K562 (cell line): ENCODE measurements around the gene TMCC2. TPM values are rescaled to one million over a fixed set of nuclear protein-coding genes. Genes with fewer than 3 reads are reported as not detected.
A peak's percentile ranks its signal among the peaks of the same experiment; 100 is the strongest.

Experiments
- CBX1 ChIP-seq: sonication (generic); IDR thresholded peaks from 2 replicates; pipeline ENCODE4 v1.6.1; 2016; ENCODE audit warnings: antibody characterized with exemption, low read depth, mild to moderate bottlenecking
- CEBPG ChIP-seq, 3 experiments: fragments of 200-800 bp in 1 of 3; sonication (Bioruptor generic) in 1 of 3; sonication (generic) in 1 of 3; formaldehyde crosslinking in 1 of 3; IDR thresholded peaks in 2 of 3; conservative IDR thresholded peaks in 1 of 3; 2 replicates each; pipeline versions ENCODE4 v1.6.1 to v1.8.0; 2016 to 2022; ENCODE audit warnings: missing compliant biosample characterization in 2 of 3, missing genetic modification characterization in 2 of 3, mild to moderate bottlenecking in 1 of 3, missing genetic modification reagents in 1 of 3
- CHD1 ChIP-seq: fragments of 200-600 bp; sonication (generic); IDR thresholded peaks from one replicate; pipeline ENCODE4 v1.6.1; 2012; ENCODE audit warnings: mild to moderate bottlenecking, moderate library complexity, low read length, inconsistent platforms
- POLR3A ChIP-seq: IDR thresholded peaks from 2 replicates; pipeline ENCODE4 v1.6.1; 2011; ENCODE audit warnings: borderline replicate concordance, mild to moderate bottlenecking, moderate library complexity; ENCODE audit not compliant: insufficient read length, insufficient read depth; ENCODE audit errors: extremely low read depth
- SLC30A9 ChIP-seq: fragments of 250-450 bp; sonication (Bioruptor Pico); IDR thresholded peaks from 2 replicates; pipeline ENCODE4 v1.8.0; 2022; ENCODE audit warnings: mild to moderate bottlenecking, moderate library complexity
- ZBTB1 ChIP-seq: sonication (generic); formaldehyde crosslinking; IDR thresholded peaks from 2 replicates; pipeline ENCODE4 v1.8.1; 2023; ENCODE audit warnings: missing genetic modification reagents, low read depth, mild to moderate bottlenecking, borderline replicate concordance
- ZNF175 ChIP-seq: fragments of 200-800 bp; sonication (Bioruptor generic); IDR thresholded peaks from 2 replicates; pipeline ENCODE4 v1.6.1; 2016; ENCODE audit warnings: low read depth, mild to moderate bottlenecking, missing genetic modification characterization, missing compliant biosample characterization
- ZNF586 ChIP-seq: fragments of 450-650 bp; formaldehyde crosslinking; conservative IDR thresholded peaks from 2 replicates; pipeline ENCODE4 v1.4.0; 2020; ENCODE audit warnings: mild to moderate bottlenecking, moderate library complexity
- ZNF668 ChIP-seq: fragments of 250-450 bp; sonication (Bioruptor Pico); IDR thresholded peaks from 2 replicates; pipeline ENCODE4 v1.8.0; 2022; ENCODE audit warnings: mild to moderate bottlenecking, inconsistent platforms
- ZNF79 ChIP-seq: fragments of 250-450 bp; sonication (Bioruptor Pico); IDR thresholded peaks from 2 replicates; pipeline ENCODE4 v1.4.0; 2020; ENCODE audit warnings: low read depth, mild to moderate bottlenecking, moderate library complexity
- polyA plus RNA-seq, 8 experiments: library from polyadenylated mRNA; depleted of rRNA in 4 of 8; stranded (reverse) in 5 of 8; unstranded in 3 of 8; fragments of >200 nt; fragmentation: Nextera tagmentation in 2 of 8; fragmentation: Illumina TruSeq in 1 of 8; extraction: Ambion mirVana in 2 of 8; extraction: Trizol in 1 of 8; gene quantifications; 2 replicates each; pipeline versions ENCODE4 v1.2.1 to v1.2.3, GENCODE V29; 2011 to 2014; ENCODE audit warnings: inconsistent platforms in 1 of 8, missing spikeins in 1 of 8
- total RNA-seq, 7 experiments: library from RNA; depleted of rRNA in 6 of 7; stranded (reverse); fragments of >200 nt in 6 of 7; fragmentation: Illumina TruSeq in 2 of 7; extraction: Trizol in 2 of 7; gene quantifications; 2 replicates each; pipeline versions ENCODE4 v1.2.1 to v1.2.3, GENCODE V29; 2011 to 2021; ENCODE audit warnings: low replicate concordance in 1 of 7
- TF ChIP-seq, protein P1 (sequence below), 2 experiments: fragments of 450-650 bp; IDR thresholded peaks; 2 replicates each; pipeline ENCODE4 v1.6.1; 2016; ENCODE audit warnings: mild to moderate bottlenecking in 2 of 2, borderline replicate concordance in 1 of 2, low read depth in 1 of 2, moderate library complexity in 1 of 2
- TF ChIP-seq, protein P2 (sequence below): IDR thresholded peaks from 2 replicates; pipeline ENCODE4 v1.6.1; 2011; ENCODE audit not compliant: insufficient read length; ENCODE audit errors: extremely low read depth
- TF ChIP-seq, protein P3 (sequence below), 3 experiments: fragments of 200-800 bp in 1 of 3; fragments of 250-450 bp in 1 of 3; fragments of 450-650 bp in 1 of 3; sonication (Bioruptor Pico) in 1 of 3; sonication (Bioruptor generic) in 1 of 3; formaldehyde crosslinking in 1 of 3; IDR thresholded peaks; 2 replicates each; pipeline versions ENCODE4 v1.6.1 to v1.8.0; 2016 to 2022; ENCODE audit warnings: mild to moderate bottlenecking in 2 of 3, missing genetic modification characterization in 2 of 3, missing compliant biosample characterization in 1 of 3, moderate library complexity in 1 of 3

TMCC2 gene
- total and polyA plus RNA-seq, 9 of the 15 experiments (the other 6 are each of a cell fraction or from before 2014, with no cell fraction given), result 0.06 to 1.8 (median 0.98) TPM

DNA sequence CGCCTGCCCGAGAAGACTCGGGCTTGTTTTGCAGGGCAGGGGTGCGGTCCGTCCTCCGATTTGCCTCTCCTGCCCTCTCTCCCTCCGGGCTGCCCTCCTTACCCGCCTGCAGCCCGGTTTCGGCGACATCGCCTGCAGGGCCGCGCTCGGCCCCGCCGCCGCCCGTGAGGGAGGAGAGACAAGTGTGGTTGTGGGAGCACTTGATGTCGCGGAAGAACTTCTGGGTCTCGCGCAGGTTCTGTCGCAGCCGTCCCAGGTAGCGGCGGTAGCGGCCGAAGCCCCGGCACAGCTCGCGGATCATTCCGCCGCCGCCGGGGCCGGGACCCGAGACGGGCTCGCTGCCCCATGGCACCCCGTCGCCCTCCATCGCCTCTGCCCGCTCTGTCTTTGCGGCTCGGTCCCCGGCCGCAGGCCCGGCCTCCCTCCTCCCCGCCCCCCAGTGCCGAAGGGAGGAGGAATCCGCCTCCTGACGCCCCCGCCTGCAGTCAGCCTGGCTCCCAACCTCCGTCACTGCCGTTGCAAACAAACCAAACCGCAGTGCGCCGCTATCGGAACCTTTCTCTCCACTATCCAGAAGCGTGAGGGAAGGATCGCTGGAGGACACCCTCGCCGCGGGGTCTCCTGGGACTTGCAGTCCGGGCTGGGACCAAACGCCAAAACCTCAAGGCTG, 16.4 kb upstream of the TMCC2 start, which contains the start of gene DSTYK (continued):
- TF ChIP-seq, protein P1, sequence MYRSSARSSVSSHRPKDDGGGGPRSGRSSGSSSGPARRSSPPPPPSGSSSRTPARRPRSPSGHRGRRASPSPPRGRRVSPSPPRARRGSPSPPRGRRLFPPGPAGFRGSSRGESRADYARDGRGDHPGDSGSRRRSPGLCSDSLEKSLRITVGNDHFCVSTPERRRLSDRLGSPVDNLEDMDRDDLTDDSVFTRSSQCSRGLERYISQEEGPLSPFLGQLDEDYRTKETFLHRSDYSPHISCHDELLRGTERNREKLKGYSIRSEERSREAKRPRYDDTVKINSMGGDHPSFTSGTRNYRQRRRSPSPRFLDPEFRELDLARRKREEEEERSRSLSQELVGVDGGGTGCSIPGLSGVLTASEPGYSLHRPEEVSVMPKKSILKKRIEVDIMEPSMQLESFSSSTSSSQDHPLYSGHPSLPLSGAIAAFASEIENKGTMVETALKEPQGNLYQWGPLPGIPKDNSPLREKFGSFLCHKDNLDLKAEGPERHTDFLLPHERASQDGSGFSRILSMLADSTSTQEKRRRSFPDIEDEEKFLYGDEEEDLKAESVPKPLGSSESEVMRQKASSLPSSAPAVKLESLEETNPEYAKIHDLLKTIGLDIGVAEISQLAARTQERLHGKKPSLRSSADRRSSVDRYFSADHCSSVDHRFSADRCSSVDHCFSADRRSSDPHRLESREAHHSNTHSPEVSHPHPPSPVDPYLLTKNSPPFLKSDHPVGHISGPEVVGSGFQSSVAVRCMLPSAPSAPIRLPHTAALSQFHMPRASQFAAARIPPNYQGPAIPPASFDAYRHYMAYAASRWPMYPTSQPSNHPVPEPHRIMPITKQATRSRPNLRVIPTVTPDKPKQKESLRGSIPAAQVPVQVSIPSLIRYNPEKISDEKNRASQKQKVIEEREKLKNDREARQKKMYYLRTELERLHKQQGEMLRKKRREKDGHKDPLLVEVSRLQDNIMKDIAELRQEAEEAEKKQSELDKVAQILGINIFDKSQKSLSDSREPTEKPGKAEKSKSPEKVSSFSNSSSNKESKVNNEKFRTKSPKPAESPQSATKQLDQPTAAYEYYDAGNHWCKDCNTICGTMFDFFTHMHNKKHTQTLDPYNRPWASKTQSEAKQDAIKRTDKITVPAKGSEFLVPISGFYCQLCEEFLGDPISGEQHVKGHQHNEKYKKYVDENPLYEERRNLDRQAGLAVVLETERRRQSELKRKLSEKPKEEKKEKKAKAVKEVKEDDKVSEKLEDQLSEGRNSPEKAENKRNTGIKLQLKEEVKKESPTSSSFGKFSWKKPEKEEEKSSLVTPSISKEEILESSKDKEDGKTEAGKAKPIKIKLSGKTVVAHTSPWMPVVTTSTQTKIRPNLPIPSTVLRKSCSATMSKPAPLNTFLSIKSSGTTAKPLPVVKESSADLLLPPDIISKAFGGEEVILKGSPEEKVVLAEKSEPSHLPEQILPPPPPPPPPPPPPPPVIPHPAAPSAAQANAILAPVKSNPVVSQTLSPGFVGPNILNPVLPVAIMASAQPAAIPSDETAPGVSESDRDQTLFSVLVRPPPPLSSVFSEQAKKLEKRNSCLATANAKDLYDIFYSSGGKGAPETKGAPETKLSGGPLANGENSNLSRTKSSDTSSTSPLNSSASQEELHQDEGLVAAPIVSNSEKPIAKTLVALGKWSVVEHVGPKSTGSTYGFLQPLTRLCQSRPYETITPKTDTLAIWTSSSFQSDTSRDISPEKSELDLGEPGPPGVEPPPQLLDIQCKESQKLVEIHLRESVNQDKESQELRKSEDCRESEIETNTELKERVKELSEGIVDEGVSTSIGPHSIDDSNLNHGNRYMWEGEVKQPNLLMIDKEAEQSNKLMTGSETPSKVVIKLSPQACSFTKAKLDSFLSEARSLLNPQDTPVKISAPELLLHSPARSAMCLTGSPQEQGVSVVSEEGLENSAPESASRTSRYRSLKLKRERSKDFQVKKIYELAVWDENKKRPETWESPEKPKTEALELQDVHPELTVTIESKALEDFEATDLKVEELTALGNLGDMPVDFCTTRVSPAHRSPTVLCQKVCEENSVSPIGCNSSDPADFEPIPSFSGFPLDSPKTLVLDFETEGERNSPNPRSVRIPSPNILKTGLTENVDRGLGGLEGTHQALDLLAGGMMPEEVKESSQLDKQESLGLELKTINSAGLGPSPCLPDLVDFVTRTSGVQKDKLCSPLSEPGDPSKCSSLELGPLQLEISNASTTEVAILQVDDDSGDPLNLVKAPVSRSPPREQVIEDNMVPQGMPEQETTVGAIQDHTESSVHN (IDR thresholded peaks at IDR 0.05; ENCODE audit: borderline replicate concordance in 1 of 2, low read depth in 1 of 2), result no peak
- TF ChIP-seq ZBTB1 (CRISPR knock-in tag), result peak; percentile 88
- no peak for TF ChIP-seq SLC30A9 (CRISPR knock-in tag)
- TF ChIP-seq ZNF175, result peak; percentile 90
- TF ChIP-seq CHD1, result no peak
- no peak for TF ChIP-seq ZNF79 (CRISPR knock-in tag)
- TF ChIP-seq ZNF586 (CRISPR knock-in tag), result no peak
- TF ChIP-seq, protein P2, sequence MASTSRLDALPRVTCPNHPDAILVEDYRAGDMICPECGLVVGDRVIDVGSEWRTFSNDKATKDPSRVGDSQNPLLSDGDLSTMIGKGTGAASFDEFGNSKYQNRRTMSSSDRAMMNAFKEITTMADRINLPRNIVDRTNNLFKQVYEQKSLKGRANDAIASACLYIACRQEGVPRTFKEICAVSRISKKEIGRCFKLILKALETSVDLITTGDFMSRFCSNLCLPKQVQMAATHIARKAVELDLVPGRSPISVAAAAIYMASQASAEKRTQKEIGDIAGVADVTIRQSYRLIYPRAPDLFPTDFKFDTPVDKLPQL, result no peak
- peak; percentile 72; the same call in 1 of the 2 replicates for TF ChIP-seq ZNF668 (CRISPR knock-in tag)
- TF ChIP-seq CEBPG (CRISPR knock-in tag; IDR thresholded peaks at IDR 0.05), result no peak
- TF ChIP-seq CEBPG (tag; conservative IDR thresholded peaks at IDR 0.05 in 1 of 2, IDR thresholded peaks at IDR 0.05 in 1 of 2), result no peak
- no peak for TF ChIP-seq POLR3A
- TF ChIP-seq CBX1, result peak; percentile 88
- TF ChIP-seq, protein P3, sequence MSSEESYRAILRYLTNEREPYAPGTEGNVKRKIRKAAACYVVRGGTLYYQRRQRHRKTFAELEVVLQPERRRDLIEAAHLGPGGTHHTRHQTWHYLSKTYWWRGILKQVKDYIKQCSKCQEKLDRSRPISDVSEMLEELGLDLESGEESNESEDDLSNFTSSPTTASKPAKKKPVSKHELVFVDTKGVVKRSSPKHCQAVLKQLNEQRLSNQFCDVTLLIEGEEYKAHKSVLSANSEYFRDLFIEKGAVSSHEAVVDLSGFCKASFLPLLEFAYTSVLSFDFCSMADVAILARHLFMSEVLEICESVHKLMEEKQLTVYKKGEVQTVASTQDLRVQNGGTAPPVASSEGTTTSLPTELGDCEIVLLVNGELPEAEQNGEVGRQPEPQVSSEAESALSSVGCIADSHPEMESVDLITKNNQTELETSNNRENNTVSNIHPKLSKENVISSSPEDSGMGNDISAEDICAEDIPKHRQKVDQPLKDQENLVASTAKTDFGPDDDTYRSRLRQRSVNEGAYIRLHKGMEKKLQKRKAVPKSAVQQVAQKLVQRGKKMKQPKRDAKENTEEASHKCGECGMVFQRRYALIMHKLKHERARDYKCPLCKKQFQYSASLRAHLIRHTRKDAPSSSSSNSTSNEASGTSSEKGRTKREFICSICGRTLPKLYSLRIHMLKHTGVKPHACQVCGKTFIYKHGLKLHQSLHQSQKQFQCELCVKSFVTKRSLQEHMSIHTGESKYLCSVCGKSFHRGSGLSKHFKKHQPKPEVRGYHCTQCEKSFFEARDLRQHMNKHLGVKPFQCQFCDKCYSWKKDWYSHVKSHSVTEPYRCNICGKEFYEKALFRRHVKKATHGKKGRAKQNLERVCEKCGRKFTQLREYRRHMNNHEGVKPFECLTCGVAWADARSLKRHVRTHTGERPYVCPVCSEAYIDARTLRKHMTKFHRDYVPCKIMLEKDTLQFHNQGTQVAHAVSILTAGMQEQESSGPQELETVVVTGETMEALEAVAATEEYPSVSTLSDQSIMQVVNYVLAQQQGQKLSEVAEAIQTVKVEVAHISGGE (CRISPR knock-in tag; IDR thresholded peaks at IDR 0.05), result peak; percentile 100
